GM18870 (cell line): Measurements from ENCODE around the gene ZNF200.
"Not testable (repeated sequence)": the region's sequence is repeated elsewhere in the genome, so short reads cannot be mapped to it uniquely, and the experiment has no call there.

Experiments
- ATAC-seq: cut with Tn5 transposase; IDR thresholded peaks from one replicate; pipeline ENCODE4 v1.9.1; 2021; ENCODE audit warnings: moderate library complexity; ENCODE audit not compliant: unreplicated experiment

Gene ZNF200

GRCh38 chr16:3254309-3254708 lies 19.4 kb upstream of the ZNF200 start:
- ATAC-seq = no peak

- no peak for ATAC-seq
Measured at GRCh38 chr16:3252967-3253366, 18.0 kb upstream of the ZNF200 start.

GRCh38 chr16:3249451-3249850 lies 14.5 kb upstream of the ZNF200 start:
- no peak for ATAC-seq

- no peak for ATAC-seq
Measured at GRCh38 chr16:3249020-3249419, 14.1 kb upstream of the ZNF200 start.

- no peak for ATAC-seq
Measured at GRCh38 chr16:3248596-3248995, 13.6 kb upstream of the ZNF200 start.

- no peak for ATAC-seq
Measured at GRCh38 chr16:3246876-3247275, 11.9 kb upstream of the ZNF200 start.

- no peak for ATAC-seq
Measured at GRCh38 chr16:3246002-3246401, 11.0 kb upstream of the ZNF200 start.

- ATAC-seq = no peak
Measured at GRCh38 chr16:3243882-3244281, 8.9 kb upstream of the ZNF200 start.

GRCh38 chr16:3242709-3243108 lies 7.8 kb upstream of the ZNF200 start:
- no peak for ATAC-seq

GRCh38 chr16:3241761-3242160 lies 6.8 kb upstream of the ZNF200 start:
- no peak for ATAC-seq

GRCh38 chr16:3235856-3236669 lies 1.1 kb upstream of the ZNF200 start:
- ATAC-seq = no peak

- ATAC-seq = no peak
Measured at GRCh38 chr16:3234543-3234856, 458 bp downstream of the ZNF200 start.

- no peak for ATAC-seq
Measured at GRCh38 chr16:3223913-3224515, 10.9 kb downstream of the ZNF200 start.

GRCh38 chr16:3220839-3221238 lies 14.1 kb downstream of the ZNF200 start:
- no peak for ATAC-seq

GRCh38 chr16:3216263-3216640 lies 18.7 kb downstream of the ZNF200 start:
- no peak for ATAC-seq

GRCh38 chr16:3215601-3216262 lies 19.2 kb downstream of the ZNF200 start:
- ATAC-seq = no peak

- ATAC-seq = no peak
Measured at GRCh38 chr16:3214904-3215600, 19.9 kb downstream of the ZNF200 start.

- no peak for ATAC-seq
Measured at GRCh38 chr16:3212567-3212966, 22.4 kb downstream of the ZNF200 start.

GRCh38 chr16:3212006-3212405 lies 23.0 kb downstream of the ZNF200 start:
- ATAC-seq = no peak

- no peak for ATAC-seq
Measured at GRCh38 chr16:3207086-3207953, 27.6 kb downstream of the ZNF200 start.

GRCh38 chr16:3205939-3206338 lies 29.0 kb downstream of the ZNF200 start:
- not testable (repeated sequence) for ATAC-seq
